HG03025 (cell line): ENCODE data around the gene COX6B1.
"Not testable (repeated sequence)": the region's sequence is repeated elsewhere in the genome, so short reads cannot be mapped to it uniquely, and the experiment has no call there.

ENCODE experiments used
- ATAC-seq: cut with Tn5 transposase; IDR thresholded peaks from one replicate; pipeline ENCODE4 v1.9.1; 2021; ENCODE audit warnings: mild to moderate bottlenecking, moderate library complexity; ENCODE audit not compliant: unreplicated experiment, low FRiP score

COX6B1 gene, protein sequence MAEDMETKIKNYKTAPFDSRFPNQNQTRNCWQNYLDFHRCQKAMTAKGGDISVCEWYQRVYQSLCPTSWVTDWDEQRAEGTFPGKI

DNA sequence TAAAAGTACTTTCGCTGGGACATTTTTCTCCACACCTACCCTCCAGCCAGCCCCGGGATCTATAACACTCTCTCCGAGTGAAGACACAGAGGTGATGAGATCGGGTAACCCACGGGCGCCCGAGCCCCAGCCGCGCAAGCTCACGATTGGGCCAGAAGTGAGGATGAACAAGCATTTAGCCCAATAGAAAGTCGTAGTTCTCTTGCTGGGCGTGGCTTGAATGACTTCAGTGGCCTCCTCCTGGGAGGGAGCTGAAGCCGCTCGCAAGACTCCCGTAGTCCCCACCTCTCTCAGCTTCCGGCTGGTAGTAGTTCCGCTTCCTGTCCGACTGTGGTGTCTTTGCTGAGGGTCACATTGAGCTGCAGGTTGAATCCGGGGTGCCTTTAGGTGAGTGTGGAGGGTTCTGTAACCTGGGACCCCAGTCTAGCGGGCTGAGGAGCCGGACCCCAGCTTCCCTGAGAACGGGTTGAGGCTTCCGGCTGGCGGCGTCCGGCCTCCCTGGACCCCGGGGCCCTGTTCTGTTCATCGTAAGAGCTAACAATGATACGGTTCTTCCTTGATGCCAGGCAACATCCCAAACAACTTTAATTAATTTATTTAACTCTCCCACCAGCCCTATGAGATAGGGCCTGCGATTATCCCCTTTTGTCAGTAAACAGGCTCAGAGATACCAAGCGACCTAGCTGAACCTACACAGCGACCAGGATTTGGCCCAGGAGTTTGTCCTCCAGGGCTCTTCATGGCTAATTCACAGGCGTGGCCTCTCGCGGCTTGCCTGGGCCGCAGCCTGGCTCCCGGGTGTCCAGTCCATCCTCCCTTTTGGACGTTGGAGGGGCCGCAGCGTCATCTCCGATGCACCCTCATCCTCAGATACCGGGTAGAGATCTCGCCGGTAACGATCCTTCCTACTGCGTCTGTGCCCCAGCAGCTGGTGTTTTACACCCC lies at the start of gene COX6B1:
COX6B1 (plus strand) TSS at position 307 of the 945 bp plus-strand sequence. CDS start 2,921 bp downstream, outside the sequence.
- peak; percentile 37 for ATAC-seq

DNA sequence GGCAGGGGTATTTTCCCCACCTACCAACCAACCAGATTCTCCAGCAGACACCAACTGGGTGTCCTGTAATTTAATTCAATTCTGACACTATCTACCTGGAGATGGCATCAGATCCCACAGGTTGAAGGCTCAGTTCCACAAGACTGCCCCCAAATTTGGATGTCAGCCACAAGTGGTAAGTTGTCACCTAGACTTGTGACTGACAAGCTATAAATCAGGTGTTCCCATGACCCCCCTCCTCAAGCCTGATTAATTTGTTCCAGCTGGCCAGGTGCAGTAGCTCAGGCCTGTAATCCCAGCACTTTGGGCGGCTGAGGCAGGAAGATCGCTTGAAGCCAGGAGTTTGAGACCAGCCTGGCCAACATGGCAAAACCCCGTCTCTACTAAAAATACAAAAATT lies 46.2 kb upstream of the COX6B1 start:
- ATAC-seq: no peak

DNA sequence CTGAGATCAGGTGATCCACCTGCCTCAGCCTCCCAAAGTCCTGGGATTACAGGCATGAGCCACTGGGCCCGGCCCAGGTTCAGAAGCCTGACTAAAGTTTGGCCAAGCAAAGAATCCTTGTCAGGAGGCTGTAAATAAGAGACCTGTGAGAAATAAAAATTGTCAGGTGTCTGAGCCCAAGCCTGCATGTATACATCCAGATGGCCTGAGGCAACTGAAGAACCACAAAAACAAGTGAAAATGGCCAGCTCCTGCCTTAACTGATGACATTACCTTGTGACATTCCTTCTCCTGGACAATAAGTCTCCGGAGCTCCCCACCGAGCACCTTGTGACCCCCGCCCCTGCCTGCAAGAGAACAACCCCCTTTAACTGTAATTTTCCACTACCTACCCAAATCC lies 43.7 kb upstream of the COX6B1 start:
- not testable (repeated sequence) for ATAC-seq

DNA sequence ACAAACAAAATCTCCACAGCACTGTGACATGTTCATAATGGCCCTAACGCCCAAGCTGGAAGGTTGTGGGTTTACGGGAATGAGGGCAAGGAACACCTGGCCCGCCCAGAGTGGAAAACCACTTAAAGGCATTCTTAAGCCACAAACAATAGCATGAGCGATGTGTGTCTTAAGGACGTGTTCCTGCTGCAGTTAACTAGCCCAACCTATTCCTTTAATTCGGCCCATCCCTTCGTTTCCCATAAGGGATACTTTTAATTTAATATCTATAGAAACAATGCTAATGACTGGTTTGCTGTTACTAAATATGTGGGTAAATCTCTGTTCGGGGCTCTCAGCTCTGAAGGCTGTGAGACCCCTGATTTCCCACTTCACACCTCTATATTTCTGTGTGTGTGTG lies 41.0 kb upstream of the COX6B1 start:
- ATAC-seq: not testable (repeated sequence)

DNA sequence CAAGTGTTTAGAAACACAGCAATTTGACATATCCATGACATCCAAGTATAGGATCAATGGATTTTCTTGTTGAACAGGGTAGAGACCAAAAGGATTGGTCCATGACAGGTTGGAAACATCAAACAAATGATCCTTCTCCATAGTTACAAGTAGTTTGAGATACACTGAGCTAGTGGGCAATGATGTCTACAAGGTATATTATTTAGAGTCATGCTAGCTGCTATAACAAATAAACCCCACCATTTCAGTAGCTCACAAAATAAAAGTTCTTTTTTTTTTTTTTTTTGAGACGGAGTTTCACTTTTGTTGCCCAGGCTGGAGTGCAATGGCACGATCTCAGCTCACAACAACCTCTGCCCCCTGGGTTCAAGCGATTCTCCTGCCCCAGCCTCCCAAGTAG lies 40.5 kb upstream of the COX6B1 start:
- no peak for ATAC-seq

DNA sequence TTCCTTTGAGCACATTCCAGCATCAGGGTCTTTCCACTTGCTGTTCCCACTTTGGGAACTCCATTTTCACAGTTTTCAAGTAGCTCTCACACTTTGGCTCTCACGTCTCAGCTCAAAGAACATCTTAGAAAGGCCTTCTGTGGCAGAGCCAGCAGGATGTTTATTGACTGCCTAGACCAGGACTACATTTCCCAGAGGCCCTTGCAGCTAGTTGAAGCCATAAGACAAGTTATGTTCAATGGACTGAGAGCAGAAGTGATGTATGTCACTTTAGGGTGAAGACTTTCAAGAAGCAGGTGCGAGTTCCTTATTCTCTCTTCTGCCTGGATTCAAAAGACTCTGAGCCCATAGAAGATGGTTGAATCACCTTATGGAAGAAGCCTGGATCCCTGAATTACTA lies 39.9 kb upstream of the COX6B1 start:
- ATAC-seq: no peak

DNA sequence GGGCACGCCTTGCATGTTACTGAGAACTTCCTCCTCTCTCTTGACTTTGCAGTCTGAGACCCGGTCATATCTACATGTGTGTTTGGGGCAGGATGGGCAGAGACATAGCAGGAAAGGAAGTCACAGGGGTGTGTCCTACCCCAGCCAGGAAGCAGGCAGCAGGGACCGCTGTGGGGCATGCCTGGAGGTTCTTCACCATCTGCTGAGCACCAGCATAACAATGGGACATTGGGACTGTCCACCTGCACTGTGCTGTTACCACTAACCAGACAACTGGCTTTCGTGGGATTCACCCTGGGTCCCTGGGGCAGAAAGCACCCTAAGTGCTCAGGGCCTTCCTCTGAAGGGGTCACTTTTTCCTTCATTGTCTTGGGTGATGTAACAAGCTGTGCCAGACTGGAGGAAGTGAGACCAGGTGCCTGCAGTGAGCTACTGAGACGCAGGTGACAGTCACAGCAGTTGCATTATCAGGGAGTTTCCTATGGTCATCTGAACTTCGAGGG lies 38.2 kb upstream of the COX6B1 start:
- ATAC-seq: no peak

DNA sequence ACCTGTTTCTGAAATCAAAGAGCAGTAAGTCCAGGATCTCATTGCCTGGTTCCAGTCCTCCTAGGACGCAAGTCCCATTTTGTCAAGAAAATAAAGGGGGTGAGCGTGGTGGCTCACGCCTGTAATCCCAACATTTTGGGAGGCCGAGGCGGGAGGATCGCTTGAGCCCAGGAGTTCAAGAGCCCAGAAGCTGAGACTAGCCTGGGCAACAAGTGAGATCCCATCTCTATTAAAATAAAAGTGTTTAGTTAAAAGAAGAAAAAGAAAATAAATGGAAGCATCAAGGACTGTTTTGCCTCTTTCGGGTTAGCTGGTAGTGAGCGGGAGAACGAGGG lies 35.9 kb upstream of the COX6B1 start:
- no peak for ATAC-seq

DNA sequence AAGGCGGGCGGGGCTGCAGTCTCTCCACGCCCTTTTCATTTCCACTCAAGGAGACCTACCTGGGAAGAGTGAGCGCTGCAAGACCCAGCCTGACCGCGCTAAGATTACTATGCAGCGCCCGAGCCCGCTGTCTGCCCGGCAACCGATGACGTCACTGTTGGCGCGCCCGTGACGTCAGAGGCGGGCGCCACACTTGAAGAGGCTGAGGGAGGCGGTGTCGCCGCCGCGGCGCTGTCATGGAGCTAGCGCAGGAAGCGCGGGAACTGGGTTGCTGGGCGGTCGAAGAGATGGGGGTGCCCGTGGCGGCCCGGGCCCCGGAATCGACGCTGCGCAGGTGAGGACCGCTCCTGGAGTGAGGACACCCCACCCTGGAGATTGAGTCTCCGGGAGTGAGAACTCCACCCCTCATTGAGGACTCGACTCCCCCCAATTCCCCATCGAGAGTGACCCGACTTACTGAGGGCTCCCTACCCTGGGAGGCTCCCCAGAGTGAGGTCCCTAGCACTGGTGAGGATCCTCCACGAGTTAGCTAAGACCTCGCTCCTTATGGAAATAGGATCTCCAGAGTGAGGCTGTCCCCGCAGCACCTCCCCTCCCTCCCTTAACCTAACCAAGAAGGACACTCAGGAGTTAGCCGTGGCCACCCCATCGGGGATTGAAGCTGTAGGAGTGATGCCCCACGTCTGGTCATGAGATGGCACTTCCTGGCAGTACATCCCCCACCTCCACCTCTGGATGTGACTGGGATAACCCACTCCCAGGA lies 35.4 kb upstream of the COX6B1 start, which contains the start of gene HAUS5:
HAUS5 (plus strand) TSS at position 177 of the 763 bp plus-strand sequence; CDS start at position 237, 60 bp downstream.
- ATAC-seq: peak; percentile 51

DNA sequence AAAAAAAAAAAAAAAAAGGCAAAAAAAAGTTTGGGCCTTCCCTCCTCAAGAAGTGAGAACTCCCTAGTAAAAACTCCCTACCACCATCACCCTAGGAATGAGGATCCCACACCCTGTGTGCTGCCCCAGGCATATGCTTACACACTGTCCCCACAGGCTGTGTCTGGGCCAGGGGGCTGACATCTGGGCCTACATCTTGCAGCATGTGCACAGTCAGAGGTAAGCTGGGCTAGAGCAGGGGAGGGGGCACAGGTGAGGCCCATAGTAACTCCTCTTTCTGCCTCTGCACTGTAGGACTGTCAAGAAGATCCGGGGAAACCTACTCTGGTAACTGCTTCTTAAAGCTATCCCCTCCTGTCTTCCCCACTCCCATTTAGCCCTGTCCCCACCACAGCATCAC lies 34.5 kb upstream of the COX6B1 start:
- no peak for ATAC-seq

DNA sequence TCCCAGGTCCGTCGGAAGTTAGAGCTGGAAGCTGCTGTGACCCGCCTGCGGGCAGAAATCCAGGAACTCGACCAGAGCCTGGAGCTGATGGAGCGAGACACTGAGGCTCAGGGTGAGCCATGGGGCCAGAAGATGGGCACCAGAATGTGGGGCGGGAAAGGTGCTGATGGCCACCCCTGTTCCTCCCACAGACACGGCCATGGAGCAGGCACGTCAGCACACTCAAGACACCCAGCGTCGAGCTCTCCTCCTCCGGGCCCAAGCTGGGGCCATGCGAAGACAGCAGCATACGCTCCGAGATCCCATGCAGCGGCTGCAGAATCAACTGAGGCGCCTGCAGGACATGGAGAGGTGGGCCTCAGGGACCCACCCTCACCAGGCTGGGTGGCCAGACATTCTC lies 33.1 kb upstream of the COX6B1 start:
- no peak for ATAC-seq

DNA sequence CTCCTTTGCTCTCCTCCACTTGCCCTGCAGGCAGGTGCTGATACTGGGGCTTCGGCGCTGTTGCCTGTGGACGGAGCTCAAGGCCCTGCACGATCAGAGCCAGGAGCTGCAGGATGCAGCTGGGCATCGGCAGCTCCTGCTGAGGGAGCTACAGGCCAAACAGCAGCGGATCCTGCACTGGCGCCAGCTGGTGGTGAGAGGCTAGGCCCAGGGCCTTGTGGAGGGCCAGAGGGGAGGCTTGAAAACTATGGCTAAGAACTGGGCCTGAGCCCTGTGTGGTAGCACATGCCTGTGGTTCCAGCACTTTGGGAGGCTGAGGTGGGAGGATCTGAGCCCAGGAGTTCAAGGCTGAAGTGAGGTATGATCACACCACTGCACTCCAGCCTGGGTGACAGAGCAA lies 29.3 kb upstream of the COX6B1 start:
- ATAC-seq: no peak

DNA sequence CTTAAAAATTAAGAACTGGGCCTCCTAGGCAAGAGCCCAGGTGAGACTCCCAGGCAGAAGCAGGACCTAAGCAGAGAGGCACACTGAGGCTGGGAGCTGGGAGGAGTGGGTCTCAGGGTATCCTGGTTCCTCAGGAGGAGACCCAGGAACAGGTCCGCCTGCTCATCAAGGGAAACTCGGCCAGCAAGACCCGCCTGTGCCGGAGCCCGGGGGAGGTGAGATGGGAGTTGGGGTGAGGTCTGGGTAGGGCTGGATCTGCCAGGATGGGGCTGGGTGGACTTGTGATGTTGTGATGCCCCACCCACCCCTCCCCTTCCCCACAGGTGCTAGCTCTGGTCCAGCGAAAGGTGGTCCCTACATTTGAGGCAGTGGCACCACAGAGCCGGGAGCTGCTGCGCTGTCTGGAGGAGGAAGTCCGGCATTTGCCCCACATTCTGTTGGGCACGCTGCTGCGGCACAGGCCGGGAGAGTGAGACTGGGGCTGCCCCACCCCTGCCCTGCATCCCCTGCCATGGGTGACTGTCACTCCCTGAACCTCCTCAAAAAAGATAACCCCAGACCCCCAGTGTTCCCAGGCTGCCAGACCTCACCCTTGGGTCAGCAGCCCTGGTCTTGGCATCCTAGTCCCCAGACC lies 28.7 kb upstream of the COX6B1 start:
- no peak for ATAC-seq

DNA sequence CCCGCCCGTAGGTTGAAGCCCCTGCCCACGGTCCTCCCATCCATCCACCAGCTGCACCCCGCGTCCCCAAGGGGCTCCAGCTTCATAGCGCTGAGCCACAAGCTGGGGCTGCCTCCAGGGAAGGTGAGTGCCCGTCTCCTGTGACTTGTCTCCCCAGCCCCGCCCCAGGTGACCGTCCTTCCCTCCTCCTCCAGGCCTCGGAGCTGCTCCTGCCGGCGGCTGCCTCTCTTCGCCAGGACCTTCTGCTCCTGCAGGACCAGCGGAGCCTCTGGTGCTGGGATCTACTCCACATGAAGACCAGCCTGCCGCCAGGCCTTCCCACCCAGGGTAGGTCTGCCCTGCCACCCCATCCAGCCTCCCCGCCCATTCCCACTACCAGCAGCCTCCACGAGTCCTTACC lies 28.1 kb upstream of the COX6B1 start:
- ATAC-seq: no peak

DNA sequence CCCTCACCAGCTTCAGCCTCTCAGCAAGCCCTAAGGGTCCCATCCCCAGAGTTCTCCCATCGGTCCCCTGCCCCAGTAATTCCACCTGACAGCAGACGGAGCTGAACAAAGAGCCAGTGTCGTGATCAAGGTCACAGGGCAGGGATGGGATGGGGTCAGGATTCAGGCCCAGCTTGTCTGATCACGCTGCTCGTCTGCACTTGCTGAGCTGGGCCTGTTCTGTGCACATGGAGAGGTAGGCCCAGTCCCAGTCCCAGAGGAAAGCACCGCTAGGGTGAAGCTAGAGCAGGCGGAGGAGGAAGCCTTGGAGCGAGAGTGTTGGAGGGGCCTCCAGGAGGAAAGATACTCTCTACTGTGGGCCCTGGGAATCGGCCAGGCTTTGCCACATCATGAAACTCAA lies 26.4 kb upstream of the COX6B1 start:
- ATAC-seq: no peak

DNA sequence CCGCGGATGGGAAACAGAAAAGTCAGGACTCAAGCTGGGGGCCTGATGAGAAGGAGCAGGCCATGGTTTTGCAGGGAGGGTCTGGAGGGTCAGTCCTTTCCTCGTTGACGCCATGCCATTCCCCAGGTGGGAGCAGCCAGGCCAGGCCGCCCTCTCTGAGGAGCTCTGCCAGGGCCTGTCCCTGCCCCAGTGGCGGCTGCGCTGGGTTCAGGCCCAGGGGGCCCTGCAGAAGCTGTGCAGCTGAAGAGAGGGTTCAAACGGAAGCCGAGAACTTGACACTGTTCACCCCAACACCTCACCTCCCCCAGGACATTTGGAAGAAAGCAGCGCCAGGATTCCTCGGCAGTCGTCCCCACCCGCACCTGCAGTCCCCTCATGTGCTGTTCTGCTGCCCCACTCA lies 25.4 kb upstream of the COX6B1 start:
- ATAC-seq: no peak

DNA sequence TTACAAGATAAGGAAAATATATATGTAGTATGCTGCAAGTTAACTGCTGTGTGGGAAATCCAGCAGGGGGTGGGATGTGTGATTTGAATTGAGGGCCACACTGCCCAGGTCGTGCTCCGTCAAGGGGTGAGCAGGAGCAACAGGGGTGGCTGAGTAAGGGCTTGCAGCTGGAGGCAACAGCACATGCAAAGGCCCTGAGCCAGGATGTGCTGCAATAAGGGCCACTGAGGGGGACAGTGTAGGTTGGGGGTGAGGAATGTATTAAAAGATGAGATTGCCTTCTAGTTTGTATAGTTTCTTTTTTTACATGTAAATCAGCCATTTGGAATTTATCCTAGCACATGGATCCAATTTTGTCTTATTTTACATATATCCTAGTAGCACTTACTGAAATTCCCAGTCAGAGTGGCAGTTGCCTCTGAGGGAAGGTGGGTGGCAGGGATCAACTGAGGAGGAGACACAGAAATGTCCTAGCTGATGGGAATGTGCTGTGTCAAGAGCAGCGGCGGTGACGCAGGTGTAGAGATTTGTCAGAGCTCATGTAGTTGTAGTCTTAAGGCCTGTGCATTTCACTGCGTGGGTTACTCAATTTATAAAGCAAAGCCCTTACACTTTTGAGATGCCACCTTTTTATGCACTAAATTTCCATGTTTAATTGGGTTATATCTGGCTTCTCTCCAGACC lies 24.7 kb upstream of the COX6B1 start:
- ATAC-seq: no peak

DNA sequence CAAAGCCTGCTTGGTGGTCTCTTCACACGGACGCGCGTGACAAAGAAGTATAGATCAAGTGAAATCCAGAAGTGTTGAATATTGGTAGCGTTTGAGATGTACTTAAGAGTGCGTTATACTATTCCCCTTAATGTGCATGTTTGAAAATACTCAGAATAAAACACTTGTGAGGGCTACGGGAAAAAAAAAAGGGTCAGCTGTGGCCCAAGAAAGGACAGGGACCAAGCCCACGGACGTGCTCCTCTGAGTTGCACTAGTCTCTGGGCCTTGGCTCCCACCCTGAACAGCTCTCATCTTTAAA lies 19.9 kb upstream of the COX6B1 start:
- no peak for ATAC-seq

DNA sequence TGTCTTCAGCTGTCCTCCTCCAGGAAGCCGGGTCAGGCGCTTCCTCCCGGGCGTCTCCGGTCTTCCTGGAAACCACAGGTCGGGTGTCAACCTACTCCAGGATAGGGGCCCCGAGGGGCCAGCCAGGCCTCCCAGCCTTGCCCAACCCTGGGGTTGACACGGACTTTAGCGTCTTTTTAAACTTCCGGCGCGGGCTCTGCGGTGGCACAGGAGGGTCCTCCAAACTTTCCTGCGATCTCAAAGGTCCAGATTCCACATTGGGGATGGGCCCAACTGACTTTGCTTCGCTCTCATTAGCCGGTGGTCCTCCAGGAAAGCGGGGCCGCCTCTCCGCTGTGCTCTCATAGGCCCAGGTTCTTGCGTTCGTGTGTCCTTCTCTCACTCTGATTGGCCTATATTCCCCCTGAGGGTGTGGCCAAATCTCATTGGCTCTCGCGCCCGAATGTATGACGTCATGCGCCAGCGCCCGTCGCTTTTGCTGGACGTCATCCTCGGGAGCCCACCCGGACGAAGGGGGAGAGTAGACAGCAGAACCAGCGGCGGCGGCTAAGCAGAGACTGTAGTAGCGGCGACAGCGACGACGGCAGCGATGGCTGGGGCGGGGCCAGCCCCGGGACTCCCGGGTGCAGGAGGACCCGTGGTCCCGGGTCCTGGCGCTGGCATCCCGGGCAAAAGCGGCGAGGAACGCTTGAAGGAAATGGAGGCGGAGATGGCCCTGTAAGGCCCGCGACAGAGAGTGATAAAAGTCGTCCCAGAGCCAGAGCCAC lies 19.4 kb upstream of the COX6B1 start, which contains the start of gene RBM42:
RBM42 (plus strand) TSS at position 472 of the 767 bp plus-strand sequence; CDS start at position 590, 118 bp downstream.
- ATAC-seq: peak; percentile 91

DNA sequence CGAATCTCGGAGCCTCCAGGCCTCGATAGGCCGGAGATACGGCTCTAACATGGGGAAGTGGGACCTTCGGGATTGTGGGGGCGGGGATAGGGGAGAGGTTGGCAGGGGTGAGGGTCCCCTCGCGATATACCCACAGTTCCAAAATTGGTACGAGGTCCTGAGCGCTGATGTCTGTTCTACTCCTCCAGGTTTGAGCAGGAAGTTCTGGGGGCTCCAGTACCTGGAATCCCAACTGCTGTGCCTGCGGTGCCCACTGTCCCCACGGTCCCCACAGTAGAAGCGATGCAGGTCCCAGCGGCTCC lies 18.8 kb upstream of the COX6B1 start:
- no peak for ATAC-seq
